ENCODE results near the gene APC.

Gene APC

DNA sequence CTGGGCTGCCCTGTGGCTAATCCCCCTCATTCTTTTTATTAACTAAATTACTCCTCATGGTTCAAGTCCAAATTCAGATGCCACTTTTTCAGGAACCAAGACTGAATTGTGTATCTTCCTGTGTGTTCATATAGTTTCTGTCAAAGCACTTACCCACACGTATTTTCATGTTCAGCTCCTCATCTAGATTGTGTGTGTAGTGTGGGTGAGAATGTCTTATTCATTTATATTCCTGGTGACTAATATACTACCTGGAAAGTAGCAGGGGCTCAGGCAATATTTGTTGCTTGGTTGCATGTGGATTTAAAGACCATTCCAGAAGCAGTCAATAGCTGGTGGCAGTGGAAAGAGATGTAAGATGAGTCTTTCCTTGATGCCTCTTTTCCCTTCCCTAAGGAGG lies 74.9 kb downstream of the APC start:
- no peak for TF ChIP-seq ZNF155 (tag by site-specific recombination; IDR thresholded peaks at IDR 0.05)
- TF ChIP-seq KLF7 (tag by site-specific recombination; IDR thresholded peaks at IDR 0.05; ENCODE audit: borderline replicate concordance): no peak
- no peak for TF ChIP-seq ZNF571 (tag by site-specific recombination; IDR thresholded peaks at IDR 0.05)
- no peak for TF ChIP-seq WT1 (tag by site-specific recombination; IDR thresholded peaks at IDR 0.05)
- TF ChIP-seq PRDM2 (tag by site-specific recombination; IDR thresholded peaks at IDR 0.05; ENCODE audit: borderline replicate concordance): no peak
- TF ChIP-seq ZBTB44 (tag by site-specific recombination; IDR thresholded peaks at IDR 0.05): no peak
- TF ChIP-seq ZNF488 (tag by site-specific recombination; IDR thresholded peaks at IDR 0.05): no peak
- TF ChIP-seq, protein P1, sequence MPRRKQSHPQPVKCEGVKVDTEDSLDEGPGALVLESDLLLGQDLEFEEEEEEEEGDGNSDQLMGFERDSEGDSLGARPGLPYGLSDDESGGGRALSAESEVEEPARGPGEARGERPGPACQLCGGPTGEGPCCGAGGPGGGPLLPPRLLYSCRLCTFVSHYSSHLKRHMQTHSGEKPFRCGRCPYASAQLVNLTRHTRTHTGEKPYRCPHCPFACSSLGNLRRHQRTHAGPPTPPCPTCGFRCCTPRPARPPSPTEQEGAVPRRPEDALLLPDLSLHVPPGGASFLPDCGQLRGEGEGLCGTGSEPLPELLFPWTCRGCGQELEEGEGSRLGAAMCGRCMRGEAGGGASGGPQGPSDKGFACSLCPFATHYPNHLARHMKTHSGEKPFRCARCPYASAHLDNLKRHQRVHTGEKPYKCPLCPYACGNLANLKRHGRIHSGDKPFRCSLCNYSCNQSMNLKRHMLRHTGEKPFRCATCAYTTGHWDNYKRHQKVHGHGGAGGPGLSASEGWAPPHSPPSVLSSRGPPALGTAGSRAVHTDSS (tag by site-specific recombination; IDR thresholded peaks at IDR 0.05): no peak
- TF ChIP-seq PATZ1 (tag by site-specific recombination; IDR thresholded peaks at IDR 0.05): no peak
- TF ChIP-seq SP3 (tag by site-specific recombination; IDR thresholded peaks at IDR 0.05): no peak
- TF ChIP-seq GFI1B (tag by site-specific recombination; IDR thresholded peaks at IDR 0.05): no peak
- TF ChIP-seq ZNF174 (tag by site-specific recombination; IDR thresholded peaks at IDR 0.05): no peak
- TF ChIP-seq, protein P2, sequence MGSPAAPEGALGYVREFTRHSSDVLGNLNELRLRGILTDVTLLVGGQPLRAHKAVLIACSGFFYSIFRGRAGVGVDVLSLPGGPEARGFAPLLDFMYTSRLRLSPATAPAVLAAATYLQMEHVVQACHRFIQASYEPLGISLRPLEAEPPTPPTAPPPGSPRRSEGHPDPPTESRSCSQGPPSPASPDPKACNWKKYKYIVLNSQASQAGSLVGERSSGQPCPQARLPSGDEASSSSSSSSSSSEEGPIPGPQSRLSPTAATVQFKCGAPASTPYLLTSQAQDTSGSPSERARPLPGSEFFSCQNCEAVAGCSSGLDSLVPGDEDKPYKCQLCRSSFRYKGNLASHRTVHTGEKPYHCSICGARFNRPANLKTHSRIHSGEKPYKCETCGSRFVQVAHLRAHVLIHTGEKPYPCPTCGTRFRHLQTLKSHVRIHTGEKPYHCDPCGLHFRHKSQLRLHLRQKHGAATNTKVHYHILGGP (tag by site-specific recombination; IDR thresholded peaks at IDR 0.05): no peak
- TF ChIP-seq MYNN (tag by site-specific recombination; IDR thresholded peaks at IDR 0.05; ENCODE audit: borderline replicate concordance): no peak
- no peak for TF ChIP-seq ZNF510 (tag by site-specific recombination; IDR thresholded peaks at IDR 0.05; ENCODE audit: insufficient replicate concordance)
- TF ChIP-seq ZNF670 (tag by site-specific recombination; IDR thresholded peaks at IDR 0.05; ENCODE audit: low read depth): no peak
- TF ChIP-seq ZNF530 (tag by site-specific recombination; IDR thresholded peaks at IDR 0.05; ENCODE audit: low read depth): no peak
- TF ChIP-seq ZNF561 (tag by site-specific recombination; IDR thresholded peaks at IDR 0.05; ENCODE audit: borderline replicate concordance): no peak
- TF ChIP-seq ZNF133 (tag by site-specific recombination; IDR thresholded peaks at IDR 0.05): no peak
- no peak for TF ChIP-seq ZNF362 (tag by site-specific recombination; IDR thresholded peaks at IDR 0.05)
- H3K36me3 ChIP-seq (ENCODE audit: control insufficient read depth in 2 of 2, insufficient read depth in 1 of 2, low read length in 2 of 2): peaks cover 0 to 23% of the 10 kb centered on the region in 2 experiments; a peak in 2 of 3 replicates
- H3K27ac ChIP-seq (ENCODE audit: extremely low read depth, low read depth, low read length): no peak overlapping the region
- no peaks in the 10 kb centered on the region for H3K4me1 ChIP-seq (ENCODE audit: control insufficient read depth, insufficient read depth, low read length)
- no peaks in the 10 kb centered on the region for H3K9me3 ChIP-seq (ENCODE audit: control insufficient read depth, insufficient read depth, low read depth, low read length)
- ChIA-PET CTCF (no interaction called here), POLR2A (no interaction called here)
- H3K4me3 ChIP-seq (ENCODE audit: low read depth, low read length): no peak overlapping the region
